NCI-H526 (cell line): Measurements from ENCODE around the gene CDH26.

Experiments
- DNase-seq, 2 experiments: peaks; one replicate each; lab custom pipeline; 2025; lab: John Stamatoyannopoulos, UW

Gene CDH26

DNA sequence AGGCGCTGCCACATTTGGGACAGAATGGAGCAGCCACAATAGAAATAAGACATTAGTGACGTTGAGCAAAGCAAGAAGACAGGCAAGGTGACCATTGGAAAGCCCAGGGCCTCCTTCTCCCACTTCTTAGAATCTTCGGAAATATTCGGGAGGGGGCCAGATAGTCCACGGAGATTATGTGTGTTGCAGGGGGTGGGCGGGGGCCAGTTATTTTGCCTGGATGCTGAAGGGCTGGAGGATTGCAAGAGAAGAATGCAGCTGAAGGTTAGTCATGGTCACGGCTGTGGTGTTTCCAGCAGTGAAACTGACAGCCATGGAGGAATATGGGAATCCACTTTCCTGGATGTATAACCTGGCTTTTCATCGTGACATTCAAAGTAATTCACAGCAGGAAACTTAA is 88.6 kb downstream of the CDH26 start:
- no peak for DNase-seq

- no peak for DNase-seq
These were observed 90.7 kb downstream of the CDH26 start for GRCh38 chr20:60048634-60049521.

GRCh38 chr20:60049601-60050000 is 91.4 kb downstream of the CDH26 start:
- DNase-seq = no peak

DNA sequence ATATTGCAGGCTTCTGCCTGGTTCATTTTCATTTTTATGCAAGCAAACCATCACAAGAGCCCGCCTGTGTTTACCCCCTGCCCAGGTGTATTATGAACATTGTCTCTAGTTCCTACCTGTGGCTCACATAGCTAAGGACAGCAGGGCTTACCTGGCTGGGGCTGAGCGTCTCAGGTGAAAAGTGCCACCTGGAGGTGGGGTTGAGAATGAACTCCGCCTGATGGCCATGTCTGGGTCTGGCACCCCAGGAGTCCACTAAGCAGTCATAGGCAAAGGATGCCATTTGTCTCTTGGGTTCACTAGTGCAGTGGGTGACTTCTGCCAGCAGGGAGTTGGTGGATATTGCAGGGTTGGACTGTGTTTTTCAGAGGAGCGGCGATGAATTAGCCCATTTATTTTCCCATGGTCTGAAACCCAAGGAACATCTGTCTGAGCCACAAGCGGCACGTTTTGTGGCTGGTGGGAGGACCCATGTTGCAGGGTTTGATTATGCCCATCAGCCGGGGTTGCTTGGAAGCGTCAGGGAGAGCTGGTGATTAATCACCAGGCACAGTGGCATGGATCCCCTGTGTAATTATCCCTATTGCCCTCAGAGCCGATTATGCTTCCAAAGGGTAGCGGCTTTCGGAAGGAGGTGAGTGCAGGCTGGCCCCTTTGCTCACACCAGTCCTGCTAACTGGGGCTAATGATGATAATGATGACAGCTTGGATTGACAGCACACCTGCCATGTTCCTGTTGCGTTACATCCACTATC is 92.1 kb downstream of the CDH26 start:
- DNase-seq = peak; percentile 23 to 69

DNA sequence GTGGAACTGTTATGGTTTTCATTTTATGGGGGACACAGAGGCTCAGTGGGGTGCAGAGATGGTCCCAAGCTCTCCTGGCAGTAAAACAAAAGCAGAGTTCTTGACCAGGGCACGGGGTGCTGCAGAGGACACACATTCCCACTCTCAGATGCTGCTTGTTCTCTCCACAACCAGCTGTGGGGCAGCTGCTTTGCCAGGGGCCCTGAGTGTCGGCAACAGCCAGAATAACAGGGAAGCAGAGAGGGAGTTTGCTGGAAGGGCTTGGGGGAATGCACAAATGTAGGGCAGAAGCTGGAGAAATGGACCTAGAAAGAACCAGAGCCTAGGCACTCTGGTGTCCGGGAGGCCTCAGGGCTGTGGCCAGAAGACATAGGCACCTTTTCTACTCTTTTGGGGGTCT is 93.7 kb downstream of the CDH26 start:
- DNase-seq = no peak

DNA sequence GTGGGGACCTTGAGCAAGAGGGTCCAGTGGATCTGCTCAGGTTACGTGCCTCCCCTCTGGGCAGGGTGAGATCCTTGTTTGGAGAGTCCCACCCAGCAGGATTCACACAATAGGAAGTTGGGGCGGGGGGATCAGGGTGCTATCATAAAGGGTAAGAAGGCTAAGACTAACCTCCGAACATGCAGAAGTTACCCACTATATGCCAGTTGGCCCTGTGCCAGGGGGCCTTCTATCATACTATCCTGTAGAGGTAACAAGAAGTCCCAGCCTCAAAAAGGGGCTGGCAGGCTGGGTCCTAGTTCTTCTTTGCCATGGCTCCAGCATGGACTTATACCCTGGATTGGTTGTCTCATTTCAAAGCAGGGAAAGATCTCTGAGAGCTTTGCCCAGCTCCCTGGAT is 94.1 kb downstream of the CDH26 start:
- no peak for DNase-seq

DNA sequence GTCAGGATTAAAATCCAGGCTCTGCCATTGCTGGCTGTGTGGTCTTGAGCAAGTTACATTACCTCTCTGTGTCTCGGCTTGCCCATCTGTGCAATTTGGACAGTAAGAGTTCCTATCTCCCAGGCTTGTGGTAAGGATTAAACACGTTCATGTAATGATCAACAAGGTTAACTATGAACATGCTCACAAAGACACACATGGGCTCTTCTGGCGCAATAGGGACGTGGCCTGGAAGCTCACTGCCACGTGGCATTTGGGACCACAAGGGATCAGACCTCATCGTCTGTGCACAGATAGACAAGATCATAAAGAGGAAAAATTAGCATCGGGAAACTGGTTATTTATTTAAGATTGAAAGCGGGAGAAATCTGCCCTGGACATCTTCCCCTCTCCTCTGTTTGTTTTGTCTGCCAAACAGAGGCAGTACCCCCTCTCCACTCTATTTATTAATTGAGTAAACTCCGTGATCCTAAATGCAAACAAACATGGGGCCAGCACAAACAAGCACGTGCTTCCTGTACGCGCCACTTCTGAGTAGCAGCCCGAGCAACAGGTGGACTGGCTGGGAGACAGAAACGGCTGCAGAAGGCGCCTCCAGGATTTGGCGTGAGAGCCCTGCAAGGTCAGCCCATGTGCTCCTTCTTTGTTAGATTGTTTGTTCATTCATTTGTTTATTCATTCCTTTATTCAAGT is 95.0 kb downstream of the CDH26 start:
- DNase-seq = peak in 1 of 2 experiments; percentile 36

DNA sequence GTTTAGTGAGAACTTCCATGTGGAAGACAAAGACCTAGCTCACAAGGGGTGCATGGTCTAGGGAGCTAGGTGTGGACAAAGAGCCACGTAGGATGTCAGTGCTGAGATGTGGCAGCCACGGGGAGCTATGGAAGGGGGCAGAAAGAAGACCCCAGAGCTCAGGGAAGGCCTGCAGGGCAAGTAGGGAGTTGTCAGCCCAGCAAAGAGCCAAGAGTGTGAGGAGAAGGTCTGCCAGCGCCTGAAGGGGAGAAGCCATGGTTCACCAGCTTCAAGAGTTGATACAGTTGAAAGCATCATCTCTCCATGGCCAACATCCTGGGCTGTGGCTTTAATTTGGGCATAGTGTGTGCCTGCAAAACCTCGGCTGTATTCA is 95.6 kb downstream of the CDH26 start:
- no peak for DNase-seq

GRCh38 chr20:60054716-60055634 is 96.8 kb downstream of the CDH26 start:
- DNase-seq = no peak

DNA sequence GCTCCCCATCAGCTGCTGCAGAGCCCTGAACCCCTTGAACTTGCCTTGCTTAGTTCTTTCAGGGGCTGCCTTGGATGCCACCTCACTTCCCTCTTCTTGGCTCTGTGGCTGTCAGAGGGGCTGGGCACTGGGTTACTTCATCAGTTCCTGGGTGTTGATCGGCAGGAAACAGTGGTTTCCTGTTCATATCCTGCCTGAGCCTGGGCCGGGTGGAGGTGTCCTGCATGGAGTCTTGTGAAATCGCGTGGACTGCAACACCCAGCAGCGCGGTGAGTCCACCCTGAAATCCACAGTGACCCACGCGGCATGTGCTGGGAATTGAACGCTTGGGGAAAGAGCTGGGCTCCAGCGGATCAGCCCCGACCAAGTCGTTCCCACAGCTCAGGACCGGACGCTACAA is 97.5 kb downstream of the CDH26 start:
- DNase-seq = no peak

GRCh38 chr20:60056407-60057122 is 98.3 kb downstream of the CDH26 start:
- no peak for DNase-seq

GRCh38 chr20:60057123-60057865 is 99.1 kb downstream of the CDH26 start:
- peak; percentile 71 to 90 for DNase-seq

DNA sequence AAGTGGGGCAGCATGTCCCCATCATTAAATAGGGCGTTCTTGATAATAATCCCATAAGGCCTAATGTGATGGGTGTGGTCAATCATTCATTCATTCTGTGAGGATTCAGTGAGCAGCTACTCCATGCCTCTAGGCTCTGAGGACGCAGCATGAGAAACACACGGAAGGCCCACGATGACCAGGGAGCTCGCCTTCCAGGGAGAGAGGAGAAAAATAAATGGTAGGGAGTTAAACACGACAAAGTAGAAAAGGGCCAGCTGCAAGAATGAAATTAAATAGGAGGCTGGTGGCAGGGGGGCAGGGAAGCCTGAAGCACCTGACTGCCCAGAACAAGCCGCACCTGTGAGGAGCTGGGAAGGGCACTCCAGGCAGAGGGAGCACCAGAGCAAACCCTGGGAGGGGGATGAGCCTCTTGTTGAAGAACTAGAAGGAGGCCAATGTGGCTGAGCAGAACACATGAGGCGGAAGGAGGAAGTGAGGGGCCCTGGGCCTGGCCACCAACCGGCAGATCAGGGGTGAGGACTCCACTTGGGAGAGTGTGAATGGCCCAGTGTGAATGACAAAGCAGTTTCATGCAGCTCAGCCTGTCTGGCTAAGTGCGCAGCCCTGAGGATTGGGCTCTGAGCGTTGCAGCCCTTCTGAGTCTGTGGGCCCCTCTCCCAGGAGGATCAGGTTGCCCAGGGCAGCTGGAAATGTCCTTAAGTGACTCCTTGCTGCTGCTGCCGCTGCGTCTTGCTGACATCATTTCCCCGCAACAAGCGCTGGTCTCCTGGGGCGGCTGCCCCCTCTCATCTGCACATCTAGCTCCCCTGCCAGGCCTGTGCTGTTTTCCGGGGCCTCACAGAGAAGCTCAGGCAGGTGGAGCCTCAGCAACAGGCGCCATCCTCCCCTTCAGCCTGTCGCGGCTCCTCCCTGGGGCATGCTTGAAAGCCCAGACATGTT is 99.9 kb downstream of the CDH26 start:
- DNase-seq = peak; percentile 51 to 81

- DNase-seq = no peak
These were observed 100.7 kb downstream of the CDH26 start for GRCh38 chr20:60058879-60059278.

DNA sequence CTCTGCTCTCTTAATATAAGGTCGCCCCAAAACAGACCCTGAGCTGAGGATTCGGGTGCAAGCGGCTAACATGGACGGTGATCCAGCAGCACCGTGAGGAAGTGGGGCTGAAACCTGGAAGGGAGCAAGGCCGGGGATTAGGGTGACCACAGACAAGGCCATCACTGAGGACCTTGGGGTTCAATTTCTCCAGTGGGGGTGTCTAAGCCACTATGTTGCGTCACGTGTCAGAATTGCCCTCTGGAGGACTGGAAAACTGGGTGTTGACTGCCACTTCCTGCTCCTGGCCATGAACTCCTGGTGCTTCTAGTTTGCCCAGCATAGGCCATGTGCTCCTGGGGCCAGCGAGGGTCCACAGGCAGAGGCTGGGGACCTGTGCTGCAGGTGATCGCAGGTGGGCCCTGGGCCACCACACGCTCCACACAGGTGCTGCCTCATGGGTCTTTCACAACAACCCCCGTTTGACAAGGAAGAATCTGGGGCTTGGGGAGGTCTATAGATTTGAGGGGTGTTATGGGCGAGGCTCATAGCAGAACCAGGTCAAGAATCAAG is 101.9 kb downstream of the CDH26 start:
- DNase-seq = no peak

GRCh38 chr20:60060593-60060992 is 102.4 kb downstream of the CDH26 start:
- DNase-seq = no peak

- DNase-seq = no peak
These were observed 104.3 kb downstream of the CDH26 start for GRCh38 chr20:60062431-60063047.

GRCh38 chr20:60063048-60063451 is 104.8 kb downstream of the CDH26 start:
- DNase-seq = no peak
